Occipital lobe (tissue), 2 donors: ENCODE data around the gene ZNF12. TPM values are rescaled to one million over a fixed set of nuclear protein-coding genes. Genes with fewer than 3 reads are reported as not detected.
"Not testable (repeated sequence)": the region's sequence is repeated elsewhere in the genome, so short reads cannot be mapped to it uniquely, and the experiment has no call there.

Source experiments
- DNase-seq: peaks from one replicate; lab custom pipeline; 2025; lab: John Stamatoyannopoulos, UW
- total RNA-seq: library from RNA; depleted of rRNA; stranded (reverse); fragments of >200 nt; gene quantifications from one replicate; pipeline ENCODE4 v1.2.3, GENCODE V29; 2014

The ZNF12 gene
- total RNA-seq, 1 donor from 2014 or later: 33.4 TPM

- DNase-seq: no peak
Observed at GRCh38 chr7:6691609-6692106, 15.1 kb downstream of the ZNF12 start.

DNA sequence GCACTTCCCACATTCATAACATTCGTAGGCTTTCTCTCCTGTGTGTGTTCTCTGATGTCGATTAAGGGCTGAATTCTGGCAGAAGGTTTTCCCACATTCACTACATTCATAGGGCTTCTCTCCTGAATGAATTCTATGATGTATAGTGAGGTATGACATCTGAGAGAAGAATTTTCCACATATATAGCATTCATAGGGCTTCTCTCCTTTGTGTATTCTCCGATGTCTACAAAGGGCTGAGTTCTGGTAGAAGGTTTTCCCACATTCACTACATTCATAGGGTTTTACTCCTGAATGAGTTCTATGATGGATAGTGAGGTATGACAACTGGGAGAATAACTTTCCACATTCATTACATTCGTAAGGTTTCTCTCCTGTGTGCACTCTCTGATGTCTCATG lies 15.6 kb downstream of the ZNF12 start:
- DNase-seq: no peak

DNA sequence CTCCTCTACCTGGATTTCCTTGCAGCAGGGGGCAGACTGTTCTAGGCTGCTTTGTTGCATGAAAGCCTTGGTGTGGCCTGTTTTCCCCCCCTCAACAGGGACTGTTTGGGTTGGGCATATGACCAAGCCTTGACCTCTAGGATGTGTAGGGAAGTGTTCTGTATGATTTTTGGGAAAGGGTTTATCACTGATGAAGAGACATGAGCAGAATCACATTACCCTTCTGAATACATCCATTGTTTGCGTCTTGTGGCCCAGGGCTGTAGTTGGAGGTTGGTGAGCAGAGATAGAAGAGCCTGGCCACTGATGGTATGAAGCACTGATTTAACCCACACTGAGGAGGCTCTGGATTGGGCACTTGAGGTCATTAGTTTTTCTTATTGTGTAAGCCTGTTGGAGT lies 26.6 kb downstream of the ZNF12 start:
- no peak for DNase-seq

GRCh38 chr7:6675807-6676405 lies 30.8 kb downstream of the ZNF12 start:
- no peak for DNase-seq

DNA sequence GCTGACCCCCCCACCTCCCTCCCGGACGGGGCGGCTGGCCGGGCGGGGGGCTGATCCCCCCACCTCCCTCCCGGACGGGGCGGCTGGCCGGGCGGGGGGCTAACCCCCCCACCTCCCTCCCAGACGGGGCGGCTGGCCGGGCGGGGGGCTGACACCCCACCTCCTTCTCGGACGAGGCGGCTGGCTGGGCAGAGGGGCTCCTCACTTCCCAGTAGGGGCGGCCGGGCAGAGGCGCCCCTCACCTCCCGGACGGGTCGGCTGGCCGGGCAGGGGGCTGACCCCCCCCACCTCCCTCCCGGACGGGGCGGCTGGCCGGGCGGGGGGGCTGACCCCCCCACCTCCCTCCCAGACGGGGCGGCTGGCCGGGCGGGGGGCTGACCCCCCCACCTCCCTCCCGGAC lies 35.9 kb downstream of the ZNF12 start:
- DNase-seq: not testable (repeated sequence)

- no peak for DNase-seq
Observed at GRCh38 chr7:6658618-6659345, 48.0 kb downstream of the ZNF12 start.

GRCh38 chr7:6656413-6656812 lies 50.3 kb downstream of the ZNF12 start:
- DNase-seq: no peak

DNA sequence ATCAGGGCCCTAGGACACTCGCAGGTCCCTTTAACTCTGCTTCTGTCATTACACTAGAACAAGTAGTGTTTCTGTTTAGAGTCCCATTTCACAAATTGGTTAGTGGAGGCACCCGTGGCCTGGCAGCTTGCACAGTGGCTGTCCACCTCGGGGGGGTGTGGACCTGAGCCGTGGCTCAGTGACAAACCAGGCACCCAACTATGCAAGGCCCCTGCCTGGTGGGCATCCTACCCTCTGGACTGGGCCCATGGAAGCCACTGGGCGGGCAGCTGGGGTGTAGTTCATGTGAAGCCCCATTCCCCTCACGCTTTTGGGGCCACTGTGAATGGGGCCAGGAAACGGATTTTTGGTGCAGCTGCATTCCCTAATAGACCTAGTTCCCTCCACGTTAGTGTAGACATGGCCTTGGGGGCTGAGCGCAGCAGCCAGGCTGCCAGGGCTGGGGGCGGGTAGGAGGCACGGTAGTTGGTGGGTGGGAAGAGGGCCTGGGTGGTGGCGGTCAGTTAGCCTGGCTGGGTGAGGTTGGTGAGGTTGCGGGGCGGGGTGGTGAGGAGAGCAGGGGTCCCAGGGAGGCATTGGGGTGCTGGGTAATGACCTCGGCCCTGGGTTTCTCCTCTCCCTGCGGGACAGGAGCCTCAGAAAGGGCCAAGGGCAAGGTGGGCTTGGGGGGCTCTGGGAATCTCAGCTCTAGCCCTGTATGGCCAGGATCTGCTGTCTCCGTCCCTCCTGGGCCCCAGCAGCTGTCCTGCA lies 50.9 kb downstream of the ZNF12 start:
- DNase-seq: no peak

- no peak for DNase-seq
Observed at GRCh38 chr7:6654842-6655610, 51.7 kb downstream of the ZNF12 start.

- no peak for DNase-seq
Observed at GRCh38 chr7:6654113-6654841, 52.5 kb downstream of the ZNF12 start.

GRCh38 chr7:6653071-6654003 lies 53.4 kb downstream of the ZNF12 start:
- DNase-seq: no peak

DNA sequence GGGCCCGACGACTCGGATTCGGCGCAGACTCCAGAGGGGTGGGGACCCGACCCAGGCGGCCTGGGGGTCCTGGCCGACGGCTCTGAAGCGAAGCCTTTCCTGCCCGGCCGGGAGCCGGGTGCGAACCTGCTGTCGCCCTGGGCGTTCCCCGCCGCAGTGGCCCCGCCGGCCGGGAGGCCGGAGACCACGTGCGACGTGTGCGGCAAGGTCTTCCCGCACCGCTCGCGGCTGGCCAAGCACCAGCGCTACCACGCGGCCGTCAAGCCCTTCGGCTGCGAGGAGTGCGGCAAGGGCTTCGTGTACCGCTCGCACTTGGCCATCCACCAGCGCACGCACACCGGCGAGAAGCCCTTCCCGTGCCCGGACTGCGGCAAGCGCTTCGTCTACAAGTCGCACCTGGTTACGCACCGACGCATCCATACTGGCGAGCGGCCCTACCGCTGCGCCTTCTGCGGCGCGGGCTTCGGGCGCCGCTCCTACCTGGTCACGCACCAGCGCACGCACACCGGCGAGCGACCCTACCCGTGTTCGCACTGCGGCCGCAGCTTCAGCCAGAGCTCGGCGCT lies 54.2 kb downstream of the ZNF12 start:
- DNase-seq: no peak

DNA sequence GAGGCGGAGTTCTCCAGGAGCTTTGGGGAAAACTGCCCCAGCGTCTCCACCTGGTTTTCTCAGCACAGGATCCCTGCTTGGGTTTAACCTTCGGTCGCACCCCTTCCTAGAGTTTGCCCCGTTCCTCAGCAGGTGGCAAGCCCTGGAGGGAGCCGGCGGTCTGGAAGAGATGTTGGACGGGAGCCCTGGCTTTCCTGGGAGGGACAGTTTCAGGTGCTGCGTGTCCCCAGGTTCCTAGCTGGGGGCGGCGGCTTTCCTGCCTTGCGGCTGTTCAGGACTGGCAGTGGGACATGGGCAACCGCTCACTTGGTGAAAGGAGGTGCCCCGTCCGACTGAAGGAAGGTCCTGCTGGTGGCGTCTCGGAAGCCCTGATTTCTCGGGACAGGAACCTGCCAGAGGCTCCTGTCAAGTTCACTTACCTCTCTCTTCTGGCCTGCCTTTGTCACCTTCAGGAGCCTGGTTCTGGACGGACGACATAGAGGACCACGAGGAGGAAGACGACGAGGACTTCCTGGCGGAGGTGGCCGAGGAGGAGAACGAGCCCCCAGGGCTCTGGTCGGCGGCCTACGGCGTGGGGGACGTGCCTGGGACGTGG lies 54.8 kb downstream of the ZNF12 start:
- no peak for DNase-seq

DNA sequence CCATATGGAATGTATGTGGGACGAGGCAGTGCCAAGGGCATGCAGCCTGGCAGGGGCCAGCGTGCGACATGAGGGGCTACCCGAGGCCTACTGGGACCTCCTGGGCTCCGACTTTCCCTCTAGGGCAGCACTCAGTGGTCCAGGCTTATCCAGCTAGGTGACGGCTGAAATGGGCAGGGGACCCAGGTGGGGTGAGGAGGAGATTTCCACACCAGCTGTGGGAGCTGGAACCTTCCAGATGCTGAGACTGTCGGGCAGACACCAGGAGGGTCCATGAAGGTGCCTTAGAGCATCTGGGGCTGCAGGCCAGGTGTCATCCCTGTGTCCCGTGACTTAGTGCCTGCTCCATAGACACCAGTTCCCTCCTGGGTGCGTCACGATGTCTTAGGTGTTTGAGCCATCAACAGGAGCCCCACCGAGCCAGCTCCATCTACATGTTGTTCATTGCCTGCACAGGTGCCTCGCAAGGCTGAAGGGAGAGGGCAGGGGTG lies 56.2 kb downstream of the ZNF12 start:
- no peak for DNase-seq

DNA sequence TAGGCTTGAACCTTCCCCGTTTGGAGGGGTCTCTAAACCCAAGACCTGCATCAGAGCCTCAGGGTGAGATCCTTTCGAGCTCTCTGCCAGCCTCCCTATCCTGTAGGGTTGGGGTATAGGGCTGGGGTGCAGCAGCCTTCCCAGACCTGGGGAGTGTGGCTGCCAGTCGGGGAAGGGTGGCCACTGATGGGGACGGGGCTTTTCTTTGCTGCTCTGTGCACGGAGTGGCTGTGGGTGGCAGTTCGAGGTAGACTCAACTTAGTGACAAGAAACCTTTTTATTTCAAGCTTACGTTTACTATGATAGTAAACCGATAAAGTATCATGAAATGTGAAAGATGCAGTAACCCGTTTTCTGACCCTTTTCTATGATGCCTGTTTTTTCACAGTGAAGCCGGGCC lies 56.7 kb downstream of the ZNF12 start:
- no peak for DNase-seq

DNA sequence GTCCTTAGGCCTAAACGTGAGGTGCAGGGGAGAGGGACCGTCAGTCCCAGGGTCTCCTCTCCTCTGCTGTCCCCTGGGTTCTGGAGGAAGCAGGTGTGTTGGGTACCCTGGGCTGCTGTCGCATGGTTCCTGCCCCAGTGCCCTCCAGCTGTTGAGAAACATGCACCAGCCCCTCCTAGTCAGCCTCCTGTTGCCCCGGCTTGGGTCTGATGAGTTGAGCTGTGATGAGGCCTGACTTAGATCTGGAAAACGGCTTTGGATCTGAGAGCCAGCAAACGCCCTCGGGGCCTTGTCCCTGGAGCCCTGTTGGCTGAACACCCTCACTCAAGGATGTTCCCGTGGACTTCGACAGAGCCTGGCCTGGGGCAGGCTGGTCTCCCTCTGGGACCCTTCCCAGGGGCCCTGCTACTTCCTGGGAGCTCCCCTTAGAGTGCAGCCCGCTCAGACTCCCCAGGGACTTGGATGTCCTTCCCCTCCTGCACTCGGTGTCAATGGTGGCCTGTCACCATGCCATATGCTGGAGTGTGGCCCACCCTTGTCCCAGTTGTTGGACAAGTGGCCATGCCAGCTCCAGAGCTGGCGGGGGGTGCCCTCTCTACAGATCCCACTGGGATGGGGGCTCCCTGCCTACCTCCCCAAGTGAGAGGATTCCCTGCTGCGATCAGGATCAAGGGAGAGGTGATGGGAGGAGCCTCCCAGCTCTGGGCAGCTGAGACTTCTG lies 57.3 kb downstream of the ZNF12 start:
- no peak for DNase-seq

- no peak for DNase-seq
Observed at GRCh38 chr7:6648815-6649104, 58.0 kb downstream of the ZNF12 start.

- no peak for DNase-seq
Observed at GRCh38 chr7:6648066-6648814, 58.5 kb downstream of the ZNF12 start.
